PC-3 (cell line): ENCODE data around the gene FLYWCH1.

Experiments
- CTCF ChIP-seq: fragments of 300-600 bp; sonication (generic); conservative IDR thresholded peaks from 2 replicates; pipeline ENCODE4 v1.5.1; 2017; ENCODE audit warnings: antibody characterized with exemption, low read depth, mild to moderate bottlenecking, low read length
- EZH2 ChIP-seq: fragments of 300-600 bp; sonication (generic); IDR thresholded peaks from one replicate; pipeline ENCODE4 v1.6.1; 2017; ENCODE audit warnings: antibody characterized with exemption, mild to moderate bottlenecking, low read length; ENCODE audit not compliant: unreplicated experiment
- EZH2phosphoT487 ChIP-seq: fragments of 300-600 bp; sonication (generic); IDR thresholded peaks from 2 replicates; pipeline ENCODE4 v1.6.1; 2018; ENCODE audit warnings: mild to moderate bottlenecking, antibody characterized with exemption, low read length, borderline replicate concordance

GRCh38 chr16:2950773-2951172 lies 39.0 kb downstream of the FLYWCH1 start:
- no peak for TF ChIP-seq CTCF
- TF ChIP-seq EZH2phosphoT487: no peak
- TF ChIP-seq EZH2: no peak
